ENCODE results near the gene CYP2W1.
A peak's percentile ranks its signal among the peaks of the same experiment; 100 is the strongest.

Gene CYP2W1

GRCh38 chr7:967361-968082 lies 15.5 kb upstream of the CYP2W1 start:
- DNase-seq, result no peak

- DNase-seq, result no peak
These were observed 14.5 kb upstream of the CYP2W1 start for GRCh38 chr7:968205-969105.

DNA sequence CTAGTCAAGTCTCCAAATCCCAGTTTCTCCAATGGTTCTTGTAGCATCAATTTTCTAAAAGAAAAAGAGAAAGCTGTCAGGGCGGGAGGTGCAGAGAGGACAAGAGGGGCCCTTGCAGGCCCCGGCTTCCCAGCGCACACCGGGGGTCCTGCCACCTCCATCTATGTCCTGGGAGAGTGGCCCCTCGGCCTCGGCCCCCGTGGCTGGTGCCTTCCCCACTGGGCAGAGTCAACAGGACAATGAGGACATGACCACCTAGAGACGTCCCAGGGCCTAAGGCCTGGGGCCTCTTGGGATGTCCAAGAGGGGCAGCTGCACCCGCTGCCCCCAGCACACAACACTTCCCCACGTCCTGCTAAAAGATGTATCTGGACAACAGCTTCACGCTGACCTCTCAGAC lies 13.6 kb upstream of the CYP2W1 start:
- no peak for DNase-seq

- DNase-seq, result no peak
These were observed 12.2 kb upstream of the CYP2W1 start for GRCh38 chr7:970744-971143.

DNA sequence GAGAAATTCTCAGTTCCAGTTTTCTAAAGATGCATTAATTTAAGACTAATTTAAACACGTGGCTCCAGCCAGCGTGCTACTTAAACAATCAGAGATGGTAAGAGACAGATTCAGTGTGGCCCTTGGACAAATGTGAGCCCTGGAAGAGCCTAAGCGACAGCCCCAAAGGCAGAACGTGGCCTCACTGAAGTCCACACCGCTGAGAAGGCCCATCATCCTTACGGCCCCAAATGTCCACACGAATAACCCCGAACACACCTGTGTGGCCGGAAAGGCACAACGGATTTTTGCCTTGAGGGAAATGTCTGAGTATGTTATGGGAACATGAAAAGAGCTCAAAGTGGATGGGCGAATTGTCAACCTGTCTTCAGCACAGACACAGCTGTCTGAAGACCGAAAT lies 10.9 kb upstream of the CYP2W1 start:
- no peak for DNase-seq

- DNase-seq, result no peak
These were observed 10.2 kb upstream of the CYP2W1 start for GRCh38 chr7:972676-973309.

DNA sequence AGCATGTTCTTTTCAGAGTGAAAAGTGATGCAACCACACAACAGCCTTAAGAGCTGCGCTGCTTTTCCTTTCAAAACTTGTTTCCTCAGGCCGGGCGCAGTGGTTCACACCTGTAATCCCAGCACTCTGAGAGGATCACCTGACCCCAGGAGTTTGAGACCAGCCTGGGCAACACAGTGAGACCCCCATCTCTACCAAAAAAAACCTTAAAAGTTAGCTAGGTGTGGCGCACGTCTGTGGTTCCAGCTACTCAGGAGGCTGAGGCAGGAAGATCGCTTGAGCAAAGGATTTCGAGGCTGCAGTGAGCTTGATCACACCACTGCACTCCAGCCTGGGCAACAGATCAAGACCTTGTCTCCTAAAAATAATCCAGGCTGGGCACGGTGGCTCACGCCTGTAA lies 9.7 kb upstream of the CYP2W1 start:
- DNase-seq, result no peak

GRCh38 chr7:974172-974571 lies 8.8 kb upstream of the CYP2W1 start:
- DNase-seq, result no peak

GRCh38 chr7:974820-975681 lies 7.9 kb upstream of the CYP2W1 start, which contains the start of gene COX19:
Gene COX19, minus strand, starts transcription at chr7:975549. Its CDS starts 40 bp downstream, at chr7:975509.
- DNase-seq, result peak; percentile 59

- no peak for DNase-seq
These were observed 7.1 kb upstream of the CYP2W1 start for GRCh38 chr7:975702-976473.

DNA sequence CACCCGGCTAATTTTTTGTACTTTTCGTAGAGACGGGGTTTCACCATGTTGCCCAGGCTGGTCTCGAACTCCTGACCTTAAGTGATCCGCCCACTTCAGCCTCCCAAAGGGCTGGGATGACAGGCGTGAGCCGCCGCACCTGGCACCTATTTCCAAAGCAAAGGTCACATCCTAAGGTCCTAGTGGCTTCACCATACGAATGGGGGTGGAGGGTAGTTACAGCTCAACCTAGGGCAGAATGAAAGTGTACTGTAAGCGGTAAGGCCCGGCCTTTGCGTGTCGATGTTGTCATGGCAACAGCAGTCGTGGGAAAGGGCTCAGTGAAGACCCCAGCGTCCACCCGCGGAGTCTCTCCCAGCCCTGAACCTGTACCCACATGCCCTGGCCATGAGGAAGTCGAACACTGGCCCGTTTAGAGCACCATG lies 6.1 kb upstream of the CYP2W1 start:
- no peak for DNase-seq

GRCh38 chr7:977326-978048 lies 5.5 kb upstream of the CYP2W1 start:
- DNase-seq, result no peak

DNA sequence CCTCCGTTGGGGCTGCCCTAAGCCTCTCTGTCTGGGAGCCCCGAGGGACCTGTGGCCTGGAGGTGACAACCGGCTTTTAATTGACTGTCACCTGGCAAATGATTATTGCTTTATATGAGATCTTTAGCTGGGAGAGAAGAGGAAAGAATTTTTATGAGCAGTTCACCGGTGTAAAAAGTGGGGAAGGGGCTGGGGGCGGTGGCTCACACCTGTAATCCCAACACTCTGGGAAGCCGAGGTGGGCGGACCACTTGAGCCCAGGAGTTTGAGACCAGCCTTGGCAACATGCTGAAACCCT lies 5.0 kb upstream of the CYP2W1 start:
- DNase-seq, result no peak

DNA sequence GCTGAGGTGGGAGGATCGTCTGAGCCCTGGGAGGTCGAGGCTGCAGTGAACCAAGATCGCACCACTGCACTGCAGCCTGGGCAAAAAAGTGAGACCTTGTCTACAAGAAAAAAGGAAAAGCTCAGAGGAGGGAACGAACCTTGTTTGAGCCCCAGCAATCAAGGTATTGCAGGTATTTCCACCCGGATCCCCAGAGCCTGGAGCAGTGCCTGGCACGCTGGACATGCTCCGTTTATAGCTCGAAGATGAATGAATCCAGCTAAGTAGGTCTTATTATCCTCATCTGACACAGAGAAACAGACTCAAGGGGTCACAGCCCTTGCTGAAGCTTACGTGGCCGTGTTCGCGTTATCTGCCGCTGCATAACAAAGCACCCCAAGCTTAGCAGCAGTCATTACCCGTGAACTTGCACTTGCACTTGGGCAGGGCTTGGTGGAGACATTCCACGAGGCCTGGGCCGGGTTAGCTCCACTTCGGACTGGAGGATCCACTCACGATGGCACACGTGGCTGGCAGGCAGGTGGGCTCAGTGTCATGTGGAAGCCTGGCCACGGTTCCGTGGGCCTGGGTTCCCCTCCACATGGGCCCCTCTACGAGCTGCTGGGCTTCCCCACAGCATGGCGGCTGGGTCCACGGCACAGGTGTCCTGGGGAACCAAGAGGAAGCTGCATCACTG lies 4.4 kb upstream of the CYP2W1 start:
- DNase-seq, result no peak

GRCh38 chr7:979151-979550 lies 3.8 kb upstream of the CYP2W1 start:
- no peak for DNase-seq

- no peak for DNase-seq
These were observed 3.0 kb upstream of the CYP2W1 start for GRCh38 chr7:979886-980571.

DNA sequence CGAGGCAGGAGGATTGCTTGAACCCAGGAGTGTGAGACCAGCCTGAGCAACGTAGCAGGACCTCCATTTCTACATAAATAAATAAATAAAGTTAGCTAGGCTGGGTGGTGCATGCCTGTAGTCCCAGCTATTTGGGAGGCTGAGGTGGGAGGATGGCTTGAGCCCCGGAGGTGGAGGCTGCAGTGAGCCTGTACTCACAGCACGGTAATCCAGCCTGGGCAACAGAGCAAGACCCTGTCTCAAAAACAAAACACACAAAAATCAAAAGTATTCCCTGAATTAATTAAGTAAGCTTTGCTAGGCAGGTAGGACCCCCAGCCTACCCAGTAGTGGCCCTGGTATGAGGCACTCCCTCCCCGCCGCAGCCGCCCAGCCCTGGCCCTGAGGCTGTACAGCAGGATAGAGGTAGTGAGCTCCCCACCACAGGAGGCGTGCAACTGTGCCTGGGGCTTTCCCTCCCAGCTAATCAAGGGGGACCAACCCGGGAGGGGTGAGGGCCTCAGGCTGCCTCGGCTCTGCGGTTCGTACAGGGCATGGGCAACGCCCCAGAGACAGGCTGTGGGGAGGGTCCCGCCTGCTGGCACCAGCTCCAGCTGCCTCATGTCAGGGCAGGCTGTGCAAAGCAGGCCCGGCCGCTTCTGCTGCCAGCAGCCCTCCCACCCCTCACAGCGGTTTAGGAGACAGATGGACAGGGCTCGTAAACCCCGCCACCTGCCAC lies 1.0 kb upstream of the CYP2W1 start:
- DNase-seq, result peak; percentile 88

GRCh38 chr7:982511-983003 lies 424 bp upstream of the CYP2W1 start:
- DNase-seq, result no peak

DNA sequence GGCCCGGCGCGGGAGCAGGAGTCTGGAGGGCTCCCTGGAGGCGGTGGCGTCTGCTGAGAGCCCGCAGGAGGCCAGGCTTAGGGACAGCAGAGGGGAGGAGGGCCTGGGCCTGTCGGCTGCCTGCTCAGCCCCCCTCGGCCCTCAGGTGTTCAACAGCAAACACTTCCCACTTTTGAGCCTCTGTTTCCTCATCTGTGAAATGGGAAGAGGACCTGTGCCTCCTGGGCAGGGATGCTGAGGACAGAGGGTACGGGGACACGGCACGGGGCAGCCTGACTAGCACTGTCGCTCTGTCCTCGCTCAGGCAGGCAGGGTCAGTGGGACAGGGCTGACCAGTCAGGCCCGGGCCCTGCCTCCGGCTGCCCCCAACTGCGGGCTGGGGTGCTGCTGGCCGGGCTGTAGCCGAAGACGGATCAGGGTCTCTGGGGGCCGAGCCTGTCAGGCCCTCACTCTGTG lies 663 bp downstream of the CYP2W1 start:
- no peak for DNase-seq
